ENCODE results near the gene BAZ1A.

- no peak for TF ChIP-seq EZH2 (IDR thresholded peaks at IDR 0.05; ENCODE audit: insufficient read depth, poor library complexity, severe bottlenecking)
- TF ChIP-seq EZH2phosphoT487 (IDR thresholded peaks at IDR 0.05; ENCODE audit: insufficient read depth, low read depth), result no peak
Observed at GRCh38 chr14:34913619-34914018, 38.5 kb upstream of the BAZ1A start.
